GM12873 (cell line): Measurements from ENCODE around the gene GPER1.

ENCODE experiments used
- CTCF ChIP-seq: IDR thresholded peaks from 2 replicates; pipeline ENCODE4 v1.5.1; 2012; ENCODE audit warnings: low read depth, mild to moderate bottlenecking, moderate library complexity, low read length, control low read depth; ENCODE audit not compliant: insufficient read depth; ENCODE audit errors: missing control alignments

Gene GPER1

GRCh38 chr7:1052031-1052818 lies 35.7 kb upstream of the GPER1 start:
- TF ChIP-seq CTCF, result no peak

GRCh38 chr7:1053002-1053411 lies 34.9 kb upstream of the GPER1 start:
- TF ChIP-seq CTCF, result no peak

GRCh38 chr7:1053816-1054370 lies 34.0 kb upstream of the GPER1 start:
- TF ChIP-seq CTCF, result no peak

- TF ChIP-seq CTCF, result no peak
Measured at GRCh38 chr7:1054438-1054837, 33.5 kb upstream of the GPER1 start.

- no peak for TF ChIP-seq CTCF
Measured at GRCh38 chr7:1054861-1055450, 33.0 kb upstream of the GPER1 start.

- TF ChIP-seq CTCF, result no peak
Measured at GRCh38 chr7:1055491-1055955, 32.4 kb upstream of the GPER1 start.
